Neural progenitor cell (in vitro differentiated cells): Measurements from ENCODE around the gene ZHX3. TPM values are rescaled to one million over a fixed set of nuclear protein-coding genes. Genes with fewer than 3 reads are reported as not detected.

Source experiments
- DNase-seq: peaks from one replicate; pipeline ENCODE4 v3.0.0-alpha.2; 2016; ENCODE audit warnings: low spot score
- H2AFZ ChIP-seq: fragments of 200-600 bp; sonication (generic); replicated peaks from 2 replicates; pipeline ENCODE4 v1.6.1; 2016; ENCODE audit warnings: antibody characterized with exemption
- H3F3A ChIP-seq: fragments of 200-600 bp; sonication (generic); 2 replicates; pipeline ENCODE4 v1.6.1; 2016; ENCODE audit warnings: antibody characterized with exemption, low read depth
- H3K27ac ChIP-seq: fragments of 200-600 bp; sonication (generic); 2 replicates; pipeline ENCODE4 v1.5.1; 2016; ENCODE audit warnings: mild to moderate bottlenecking
- H3K27me3 ChIP-seq: fragments of 200-600 bp; sonication (generic); 2 replicates; pipeline ENCODE4 v1.6.1; 2016; ENCODE audit warnings: mild to moderate bottlenecking, moderate library complexity
- H3K36me3 ChIP-seq: fragments of 200-600 bp; sonication (generic); 2 replicates; pipeline ENCODE4 v1.5.1; 2016
- H3K4me1 ChIP-seq: fragments of 200-600 bp; sonication (generic); 2 replicates; pipeline ENCODE4 v1.6.1; 2016; ENCODE audit warnings: mixed run types
- H3K4me2 ChIP-seq: fragments of 200-600 bp; sonication (generic); 2 replicates; pipeline ENCODE4 v1.6.1; 2016
- H3K4me3 ChIP-seq: fragments of 200-600 bp; sonication (generic); 2 replicates; pipeline ENCODE4 v1.5.1; 2016
- H3K79me2 ChIP-seq: fragments of 200-600 bp; sonication (generic); 2 replicates; pipeline ENCODE4 v1.6.1; 2016; ENCODE audit warnings: low read depth
- H3K9ac ChIP-seq: fragments of 200-600 bp; sonication (generic); 2 replicates; pipeline ENCODE4 v1.6.1; 2016
- H3K9me3 ChIP-seq: fragments of 200-600 bp; sonication (generic); 2 replicates; pipeline ENCODE4 v1.5.1; 2016; ENCODE audit warnings: low read depth
- H4K20me1 ChIP-seq: fragments of 200-600 bp; sonication (generic); 2 replicates; pipeline ENCODE4 v1.6.1; 2016; ENCODE audit warnings: low read depth
- H3K27ac Mint-ChIP-seq: 3 replicates; pipeline ENCODE4 v1.8.0; 2021; ENCODE audit warnings: mixed read lengths
- H3K27me3 Mint-ChIP-seq: 2 replicates; pipeline ENCODE4 v1.8.0; 2022; ENCODE audit warnings: low read depth, mild to moderate bottlenecking, inconsistent platforms, moderate library complexity, mixed read lengths; ENCODE audit not compliant: insufficient read depth
- H3K36me3 Mint-ChIP-seq: 3 replicates; pipeline ENCODE4 v1.8.0; 2021; ENCODE audit warnings: mixed read lengths
- H3K4me1 Mint-ChIP-seq: 3 replicates; pipeline ENCODE4 v1.8.0; 2021; ENCODE audit warnings: mixed read lengths
- H3K4me3 Mint-ChIP-seq: 3 replicates; pipeline ENCODE4 v1.8.0; 2021; ENCODE audit warnings: mild to moderate bottlenecking, moderate library complexity, mixed read lengths
- H3K9me3 Mint-ChIP-seq: 3 replicates; pipeline ENCODE4 v1.8.0; 2020; ENCODE audit warnings: mixed read lengths
- EZH2 ChIP-seq: fragments of 200-600 bp; sonication (generic); IDR thresholded peaks from 2 replicates; pipeline ENCODE4 v1.6.1; 2017; ENCODE audit warnings: antibody characterized with exemption, mild to moderate bottlenecking, moderate library complexity
- EZH2phosphoT487 ChIP-seq: fragments of 200-600 bp; sonication (generic); IDR thresholded peaks from 2 replicates; pipeline ENCODE4 v1.6.1; 2017; ENCODE audit warnings: antibody characterized with exemption
- total RNA-seq: library from RNA; depleted of rRNA; stranded (reverse); fragments of >200 nt; gene quantifications from 2 replicates; pipeline ENCODE4 v1.2.3, GENCODE V29; 2015; ENCODE audit warnings: low replicate concordance
- TF ChIP-seq, protein P1 (sequence below): fragments of 200-600 bp; sonication (generic); IDR thresholded peaks from 2 replicates; pipeline ENCODE4 v1.5.1; 2017; ENCODE audit warnings: antibody characterized with exemption, mild to moderate bottlenecking

ZHX3 gene
- total RNA-seq, 1 donor from 2014 or later: 6.8 TPM

DNA sequence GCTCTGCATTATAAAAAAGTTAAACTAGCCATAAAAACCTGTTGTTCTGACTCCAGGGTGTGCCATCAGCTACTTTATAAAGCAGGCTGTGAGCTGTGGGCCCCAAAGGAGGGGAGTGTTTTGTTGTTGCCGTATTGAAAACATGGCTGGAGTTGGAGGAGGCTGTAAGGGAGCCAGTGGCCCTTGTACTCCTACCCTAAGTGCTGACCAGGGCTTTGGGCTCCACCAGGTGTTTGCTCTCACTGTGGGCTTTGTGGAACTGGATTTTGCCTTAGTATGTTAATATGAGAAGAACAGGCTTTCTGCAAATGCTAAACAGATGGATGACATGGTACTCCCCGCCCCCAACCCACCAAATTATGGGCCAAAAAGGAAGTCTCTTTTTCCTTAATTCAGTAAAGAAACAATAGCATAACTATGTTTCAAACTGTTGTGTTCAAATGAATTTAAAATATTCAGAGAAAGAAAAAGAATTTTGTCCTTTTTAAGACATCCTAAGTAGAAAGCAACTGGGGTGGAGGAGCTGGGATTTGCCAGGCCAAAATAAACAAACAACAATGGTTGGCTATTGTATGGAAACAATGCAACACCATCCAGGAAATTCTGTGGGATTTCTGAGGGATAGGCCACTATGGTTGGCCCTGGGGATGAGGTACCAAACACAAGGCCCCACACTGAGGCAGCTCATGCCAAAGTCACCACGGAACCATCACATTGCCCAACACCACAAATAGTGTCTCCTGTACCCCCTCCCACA is 116.9 kb downstream of the ZHX3 start:
- Histone ChIP-seq H3K4me2 (no peak overlapping the region), H3K79me2 (no peaks in the 10 kb centered on the region), H3K4me3 (no peak overlapping the region), H3K27ac (no peak overlapping the region), H3K4me1 (no peaks in the 10 kb centered on the region), H3K36me3 (no peaks in the 10 kb centered on the region), H3K9ac (no peak overlapping the region), H3F3A (peaks cover 9% of the 10 kb centered on the region), H4K20me1 (no peaks in the 10 kb centered on the region), H3K27me3 (no peaks in the 10 kb centered on the region), H2AFZ (no peak overlapping the region), H3K9me3 (peaks cover 12% of the 10 kb centered on the region)
- H3K4me3 Mint-ChIP-seq: no peak overlapping the region
- peaks cover 2% of the 10 kb centered on the region for H3K27me3 Mint-ChIP-seq
- peaks cover 31% of the 10 kb centered on the region for H3K36me3 Mint-ChIP-seq
- no peak overlapping the region for H3K27ac Mint-ChIP-seq
- H3K4me1 Mint-ChIP-seq: no peaks in the 10 kb centered on the region
- DNase-seq: no peak
- TF ChIP-seq, protein P1, sequence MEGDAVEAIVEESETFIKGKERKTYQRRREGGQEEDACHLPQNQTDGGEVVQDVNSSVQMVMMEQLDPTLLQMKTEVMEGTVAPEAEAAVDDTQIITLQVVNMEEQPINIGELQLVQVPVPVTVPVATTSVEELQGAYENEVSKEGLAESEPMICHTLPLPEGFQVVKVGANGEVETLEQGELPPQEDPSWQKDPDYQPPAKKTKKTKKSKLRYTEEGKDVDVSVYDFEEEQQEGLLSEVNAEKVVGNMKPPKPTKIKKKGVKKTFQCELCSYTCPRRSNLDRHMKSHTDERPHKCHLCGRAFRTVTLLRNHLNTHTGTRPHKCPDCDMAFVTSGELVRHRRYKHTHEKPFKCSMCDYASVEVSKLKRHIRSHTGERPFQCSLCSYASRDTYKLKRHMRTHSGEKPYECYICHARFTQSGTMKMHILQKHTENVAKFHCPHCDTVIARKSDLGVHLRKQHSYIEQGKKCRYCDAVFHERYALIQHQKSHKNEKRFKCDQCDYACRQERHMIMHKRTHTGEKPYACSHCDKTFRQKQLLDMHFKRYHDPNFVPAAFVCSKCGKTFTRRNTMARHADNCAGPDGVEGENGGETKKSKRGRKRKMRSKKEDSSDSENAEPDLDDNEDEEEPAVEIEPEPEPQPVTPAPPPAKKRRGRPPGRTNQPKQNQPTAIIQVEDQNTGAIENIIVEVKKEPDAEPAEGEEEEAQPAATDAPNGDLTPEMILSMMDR: no peak
- TF ChIP-seq EZH2phosphoT487: no peak
- TF ChIP-seq EZH2: no peak
- H3K9me3 Mint-ChIP-seq: peaks cover 29% of the 10 kb centered on the region

DNA sequence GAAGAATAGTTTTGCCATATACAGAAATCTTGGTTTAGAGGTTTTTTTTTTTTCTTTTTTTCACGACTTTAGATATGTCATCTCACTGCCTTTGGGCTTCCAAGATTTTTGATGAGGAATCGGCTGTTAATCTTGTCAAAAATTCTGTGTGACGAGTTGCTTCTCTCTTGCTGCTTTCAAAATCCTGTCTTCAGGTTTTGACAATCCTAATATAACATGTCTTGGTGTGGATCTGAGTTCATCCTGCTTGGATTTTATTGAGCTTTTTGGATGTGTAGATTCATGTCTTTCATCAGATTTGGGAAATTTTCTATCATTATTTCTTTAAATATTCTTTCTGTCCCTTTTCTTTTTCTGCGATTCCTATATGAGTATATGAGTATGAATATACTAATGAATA is 119.1 kb downstream of the ZHX3 start:
- Mint-ChIP-seq H3K4me1 (no peaks in the 10 kb centered on the region), H3K27me3 (no peaks in the 10 kb centered on the region), H3K4me3 (no peak overlapping the region), H3K36me3 (peaks cover 21% of the 10 kb centered on the region), H3K27ac (no peak overlapping the region), H3K9me3 (peaks cover 28% of the 10 kb centered on the region)
- no peaks in the 10 kb centered on the region for H3K79me2 ChIP-seq
- no peak overlapping the region for H3K4me3 ChIP-seq
- DNase-seq: no peak
- H3K4me1 ChIP-seq: no peaks in the 10 kb centered on the region
- H3K27me3 ChIP-seq: no peaks in the 10 kb centered on the region
- no peak overlapping the region for H3K27ac ChIP-seq
- peaks cover 10% of the 10 kb centered on the region for H3F3A ChIP-seq
- no peak overlapping the region for H3K9ac ChIP-seq
- TF ChIP-seq, protein P1: no peak
- no peak for TF ChIP-seq EZH2phosphoT487
- TF ChIP-seq EZH2: no peak
- no peaks in the 10 kb centered on the region for H3K36me3 ChIP-seq
- no peak overlapping the region for H2AFZ ChIP-seq
- H4K20me1 ChIP-seq: no peaks in the 10 kb centered on the region
- peaks cover 12% of the 10 kb centered on the region for H3K9me3 ChIP-seq
- H3K4me2 ChIP-seq: no peak overlapping the region

DNA sequence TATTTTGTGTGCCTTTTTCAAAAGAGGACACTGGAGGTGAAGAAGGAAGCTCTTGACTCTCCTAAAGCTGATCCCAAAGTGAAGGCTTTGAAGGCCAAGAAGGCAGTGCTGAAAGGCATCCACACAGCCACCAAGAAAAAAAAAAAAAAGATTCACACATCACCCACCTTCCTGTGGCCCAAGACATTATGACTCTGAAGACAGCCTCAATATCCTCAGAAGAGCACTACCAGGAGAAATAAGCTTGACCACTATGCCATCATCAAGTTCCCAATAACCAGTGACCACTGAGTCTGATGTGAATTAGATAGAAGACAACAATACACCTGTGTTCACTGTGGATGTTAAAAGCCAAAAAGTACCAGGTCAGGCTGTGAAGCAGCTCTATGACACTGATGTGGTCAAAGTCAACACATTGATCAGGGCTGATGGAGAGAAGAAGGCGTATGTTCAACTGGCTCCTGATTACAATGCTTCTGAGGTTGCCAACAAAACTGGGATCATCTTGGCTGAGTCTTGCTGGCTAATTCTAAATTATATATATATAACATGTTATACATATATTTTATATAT is 120.8 kb downstream of the ZHX3 start:
- Histone ChIP-seq H4K20me1 (no peaks in the 10 kb centered on the region), H3K4me3 (no peak overlapping the region), H3K79me2 (no peaks in the 10 kb centered on the region), H2AFZ (no peak overlapping the region), H3K27ac (no peak overlapping the region), H3K36me3 (no peaks in the 10 kb centered on the region), H3K4me1 (no peaks in the 10 kb centered on the region), H3F3A (peaks cover 10% of the 10 kb centered on the region), H3K9me3 (peaks cover 12% of the 10 kb centered on the region), H3K27me3 (no peaks in the 10 kb centered on the region), H3K9ac (no peak overlapping the region), H3K4me2 (no peak overlapping the region)
- no peak for DNase-seq
- TF ChIP-seq EZH2phosphoT487 (no peak), EZH2 (no peak)
- TF ChIP-seq, protein P1: no peak
- H3K27me3 Mint-ChIP-seq: no peaks in the 10 kb centered on the region
- no peaks in the 10 kb centered on the region for H3K4me1 Mint-ChIP-seq
- no peak overlapping the region for H3K27ac Mint-ChIP-seq
- peaks cover 25% of the 10 kb centered on the region for H3K36me3 Mint-ChIP-seq
- H3K9me3 Mint-ChIP-seq: peaks cover 30% of the 10 kb centered on the region
- H3K4me3 Mint-ChIP-seq: no peak overlapping the region
